Subcutaneous adipose tissue (tissue), 4 donors: ENCODE results near the gene PLXDC1. TPM values are rescaled to one million over a fixed set of nuclear protein-coding genes. Genes with fewer than 3 reads are reported as not detected.

Experiments used
- CTCF ChIP-seq: fragments of 450-650 bp; IDR thresholded peaks from one replicate; pipeline ENCODE4 v1.5.1; 2016; ENCODE audit warnings: low read depth, mild to moderate bottlenecking, control low read depth, antibody characterized with exemption, moderate library complexity
- total RNA-seq, 4 donors: library from RNA; depleted of rRNA; stranded (reverse); fragments of >200 nt; gene quantifications; one replicate each; pipeline ENCODE4 v1.1.0, GENCODE V29; 2016

The PLXDC1 gene
- total RNA-seq, 4 donors from 2014 or later = 1.7 to 13.3 (median 5.6) TPM

- no peak for TF ChIP-seq CTCF
Observed at GRCh38 chr17:39098588-39098987, 52.8 kb downstream of the PLXDC1 start.

- no peak for TF ChIP-seq CTCF
Observed at GRCh38 chr17:39097537-39097936, 53.9 kb downstream of the PLXDC1 start.

- no peak for TF ChIP-seq CTCF
Observed at GRCh38 chr17:39097150-39097519, 54.3 kb downstream of the PLXDC1 start.

GRCh38 chr17:39096508-39097149 lies 54.8 kb downstream of the PLXDC1 start:
- TF ChIP-seq CTCF = no peak

GRCh38 chr17:39095309-39095686 lies 56.1 kb downstream of the PLXDC1 start:
- TF ChIP-seq CTCF = no peak

- no peak for TF ChIP-seq CTCF
Observed at GRCh38 chr17:39094607-39095308, 56.7 kb downstream of the PLXDC1 start.

- TF ChIP-seq CTCF = no peak
Observed at GRCh38 chr17:39092692-39093230, 58.7 kb downstream of the PLXDC1 start.
